PFSK-1 (cell line): ENCODE measurements around the gene CDON.

Source experiments
- FOXP2 ChIP-seq: optimal IDR thresholded peaks from 2 replicates; pipeline ENCODE3; 2011; ENCODE audit warnings: borderline replicate concordance, control low read depth, inconsistent platforms; ENCODE audit not compliant: insufficient read depth; ENCODE audit errors: extremely low read length, extremely low read depth
- POLR2AphosphoS5 ChIP-seq: IDR thresholded peaks from 2 replicates; pipeline ENCODE4 v1.6.1; 2012; ENCODE audit warnings: low read depth, mild to moderate bottlenecking, control low read depth, low read length, moderate library complexity
- SIN3A ChIP-seq: IDR thresholded peaks from 2 replicates; pipeline ENCODE4 v1.6.1; 2012; ENCODE audit warnings: mild to moderate bottlenecking, low read length, moderate library complexity, borderline replicate concordance; ENCODE audit not compliant: insufficient read depth
- TAF1 ChIP-seq: IDR thresholded peaks from 2 replicates; pipeline ENCODE4 v1.6.1; 2012; ENCODE audit warnings: low read length, control low read depth, borderline replicate concordance; ENCODE audit not compliant: insufficient read depth
- TF ChIP-seq, protein P1 (sequence below), 2 experiments: IDR thresholded peaks; 2 replicates each; pipeline versions ENCODE4 v1.6.1 to v1.8.0; 2011 to 2012; ENCODE audit warnings: low read depth in 2 of 2, low read length in 2 of 2, control low read depth in 1 of 2, inconsistent platforms in 1 of 2, mild to moderate bottlenecking in 1 of 2, moderate library complexity in 1 of 2; ENCODE audit not compliant: insufficient read depth in 1 of 2

CDON gene

DNA sequence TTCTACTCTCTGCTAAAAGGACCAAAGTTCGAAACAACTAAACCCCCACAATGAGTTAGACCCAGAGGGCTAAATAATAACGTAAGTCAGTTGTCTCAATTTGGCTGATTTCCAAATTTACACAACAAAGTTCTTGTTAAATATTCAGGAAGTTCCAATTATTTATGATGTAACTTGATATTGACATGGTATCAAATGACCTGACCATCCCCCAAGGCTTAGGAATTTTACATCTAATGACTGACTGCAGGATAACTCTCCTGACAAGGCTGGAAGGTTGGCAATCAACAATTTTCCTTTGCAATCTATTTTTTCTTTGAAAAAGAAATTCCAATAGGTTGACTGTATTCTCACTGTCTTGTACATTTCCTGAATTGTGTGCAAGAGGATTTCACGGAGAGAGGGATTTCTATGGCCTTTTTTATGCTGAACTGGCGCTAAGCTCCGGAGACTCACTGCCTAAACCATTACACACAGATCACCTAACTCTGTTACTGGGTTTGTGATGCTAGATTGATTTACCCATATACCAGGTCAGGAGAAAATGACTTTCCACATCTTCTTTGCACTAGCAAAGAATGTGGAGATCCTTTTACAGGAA lies 9.6 kb upstream of the CDON start:
- TF ChIP-seq SIN3A = no peak
- no peak for TF ChIP-seq FOXP2
- TF ChIP-seq TAF1 = peak; percentile 24; the same call in 1 of the 2 replicates
- TF ChIP-seq, protein P1, sequence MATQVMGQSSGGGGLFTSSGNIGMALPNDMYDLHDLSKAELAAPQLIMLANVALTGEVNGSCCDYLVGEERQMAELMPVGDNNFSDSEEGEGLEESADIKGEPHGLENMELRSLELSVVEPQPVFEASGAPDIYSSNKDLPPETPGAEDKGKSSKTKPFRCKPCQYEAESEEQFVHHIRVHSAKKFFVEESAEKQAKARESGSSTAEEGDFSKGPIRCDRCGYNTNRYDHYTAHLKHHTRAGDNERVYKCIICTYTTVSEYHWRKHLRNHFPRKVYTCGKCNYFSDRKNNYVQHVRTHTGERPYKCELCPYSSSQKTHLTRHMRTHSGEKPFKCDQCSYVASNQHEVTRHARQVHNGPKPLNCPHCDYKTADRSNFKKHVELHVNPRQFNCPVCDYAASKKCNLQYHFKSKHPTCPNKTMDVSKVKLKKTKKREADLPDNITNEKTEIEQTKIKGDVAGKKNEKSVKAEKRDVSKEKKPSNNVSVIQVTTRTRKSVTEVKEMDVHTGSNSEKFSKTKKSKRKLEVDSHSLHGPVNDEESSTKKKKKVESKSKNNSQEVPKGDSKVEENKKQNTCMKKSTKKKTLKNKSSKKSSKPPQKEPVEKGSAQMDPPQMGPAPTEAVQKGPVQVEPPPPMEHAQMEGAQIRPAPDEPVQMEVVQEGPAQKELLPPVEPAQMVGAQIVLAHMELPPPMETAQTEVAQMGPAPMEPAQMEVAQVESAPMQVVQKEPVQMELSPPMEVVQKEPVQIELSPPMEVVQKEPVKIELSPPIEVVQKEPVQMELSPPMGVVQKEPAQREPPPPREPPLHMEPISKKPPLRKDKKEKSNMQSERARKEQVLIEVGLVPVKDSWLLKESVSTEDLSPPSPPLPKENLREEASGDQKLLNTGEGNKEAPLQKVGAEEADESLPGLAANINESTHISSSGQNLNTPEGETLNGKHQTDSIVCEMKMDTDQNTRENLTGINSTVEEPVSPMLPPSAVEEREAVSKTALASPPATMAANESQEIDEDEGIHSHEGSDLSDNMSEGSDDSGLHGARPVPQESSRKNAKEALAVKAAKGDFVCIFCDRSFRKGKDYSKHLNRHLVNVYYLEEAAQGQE (IDR thresholded peaks at IDR 0.05; ENCODE audit: insufficient read depth in 1 of 2, low read depth in 2 of 2, low read length in 2 of 2) = no peak

DNA sequence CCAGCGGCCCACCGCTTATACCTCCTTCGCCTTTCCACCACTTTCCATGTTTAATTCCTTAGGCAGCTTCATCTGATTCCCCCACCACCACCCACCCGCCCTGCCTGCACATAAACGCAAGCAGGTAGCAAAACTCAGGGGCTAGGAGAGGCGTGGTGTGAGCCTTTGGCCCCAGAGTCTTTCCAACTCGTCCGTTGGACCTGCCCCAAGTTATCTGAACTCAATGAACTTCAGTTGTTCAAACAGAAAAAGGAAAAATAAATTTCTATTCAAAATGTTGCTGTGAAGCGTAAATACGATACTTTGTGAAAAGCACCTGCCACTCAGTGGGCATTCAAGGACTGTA lies 814 bp upstream of the CDON start:
- no peak for TF ChIP-seq FOXP2
- no peak for TF ChIP-seq TAF1
- TF ChIP-seq SIN3A = no peak
- TF ChIP-seq POLR2AphosphoS5 = no peak
- TF ChIP-seq, protein P1 (IDR thresholded peaks at IDR 0.05; ENCODE audit: insufficient read depth in 1 of 2, low read depth in 2 of 2, low read length in 2 of 2) = no peak

GRCh38 chr11:126061707-126062678 lies 673 bp downstream of the CDON start:
- TF ChIP-seq, protein P1 (IDR thresholded peaks at IDR 0.05; ENCODE audit: insufficient read depth in 1 of 2, low read depth in 2 of 2, low read length in 2 of 2) = no peak; a peak in 1 of 4 replicates
- TF ChIP-seq FOXP2 (peak; percentile 51), SIN3A (peak; percentile 39; the same call in 1 of the 2 replicates)

DNA sequence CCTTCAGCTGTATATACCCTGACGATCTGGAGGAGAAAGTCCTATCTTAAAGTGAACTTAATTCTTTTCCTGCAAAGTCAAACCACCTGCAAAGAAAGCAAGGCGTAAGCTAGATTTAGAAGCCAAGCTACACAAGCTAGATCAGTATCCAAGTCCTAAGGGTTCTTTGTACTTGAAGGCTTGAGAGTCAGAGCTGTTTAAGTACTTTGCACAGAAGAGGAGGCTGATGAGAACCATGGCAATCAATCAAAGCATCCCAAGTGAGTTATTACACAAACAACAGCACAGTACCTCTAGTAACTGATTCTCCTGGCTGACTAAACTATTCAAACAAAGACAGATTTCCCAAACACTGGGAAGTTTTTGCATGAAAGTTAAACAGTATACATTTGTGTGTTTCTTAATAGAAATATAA lies 1.9 kb downstream of the CDON start:
- TF ChIP-seq FOXP2 (no peak), SIN3A (no peak), TAF1 (no peak), POLR2AphosphoS5 (no peak)
- TF ChIP-seq, protein P1 (IDR thresholded peaks at IDR 0.05; ENCODE audit: insufficient read depth in 1 of 2, low read depth in 2 of 2, low read length in 2 of 2) = no peak
